Peyer's patch (tissue), 4 donors: ENCODE results near the gene RMND1.

Source experiments
- CTCF ChIP-seq, 6 experiments: fragments of 450-650 bp in 4 of 6; fragments of 200-600 bp in 2 of 6; sonication (generic) in 1 of 6; IDR thresholded peaks; one replicate each; pipeline ENCODE4 v1.5.1; 2017 to 2019; ENCODE audit warnings: antibody characterized with exemption in 6 of 6, mild to moderate bottlenecking in 3 of 6, moderate library complexity in 1 of 6
- POLR2A ChIP-seq, 2 donors: fragments of 450-650 bp; IDR thresholded peaks; one replicate each; pipeline ENCODE4 v1.5.1; 2017; ENCODE audit warnings: antibody characterized with exemption in 2 of 2, mild to moderate bottlenecking in 2 of 2, moderate library complexity in 2 of 2

GRCh38 chr6:151475653-151476523 lies 24.0 kb upstream of the RMND1 start:
- TF ChIP-seq CTCF (IDR thresholded peaks at IDR 0.05) = peak; percentile 54 to 90 (median 79)
- TF ChIP-seq POLR2A (IDR thresholded peaks at IDR 0.05) = no peak
